Chondrocyte (in vitro differentiated cells): ENCODE data around the gene BBIP1. TPM values are rescaled to one million over a fixed set of nuclear protein-coding genes. Genes with fewer than 3 reads are reported as not detected.
"Not testable (repeated sequence)": the region's sequence is repeated elsewhere in the genome, so short reads cannot be mapped to it uniquely, and the experiment has no call there.

Source experiments
- DNase-seq: peaks from one replicate; pipeline ENCODE4 v3.0.0; 2021; ENCODE audit warnings: mixed read lengths, low spot score
- H3K27ac Mint-ChIP-seq: one replicate; pipeline ENCODE4 v1.8.0; 2021; ENCODE audit warnings: mild to moderate bottlenecking, moderate library complexity, mixed read lengths; ENCODE audit not compliant: unreplicated experiment
- H3K27me3 Mint-ChIP-seq: 2 replicates; pipeline ENCODE4 v1.8.0; 2021; ENCODE audit warnings: low read depth, mixed read lengths
- H3K36me3 Mint-ChIP-seq: 2 replicates; pipeline ENCODE4 v1.8.0; 2021; ENCODE audit warnings: low read depth, mixed read lengths
- H3K4me1 Mint-ChIP-seq: 2 replicates; pipeline ENCODE4 v1.8.0; 2021; ENCODE audit warnings: low read depth, mild to moderate bottlenecking, mixed read lengths
- H3K4me3 Mint-ChIP-seq: one replicate; pipeline ENCODE4 v1.8.0; 2021; ENCODE audit warnings: mild to moderate bottlenecking, moderate library complexity, mixed read lengths; ENCODE audit not compliant: unreplicated experiment
- H3K9me3 Mint-ChIP-seq: 2 replicates; pipeline ENCODE4 v1.8.0; 2021; ENCODE audit warnings: low read depth, mixed read lengths
- CTCF ChIP-seq: fragments of 200-600 bp; sonication (generic); IDR thresholded peaks from 2 replicates; pipeline ENCODE4 v1.5.0; 2021; ENCODE audit warnings: antibody characterized with exemption, mild to moderate bottlenecking, moderate library complexity
- total RNA-seq: library from RNA; stranded (reverse); gene quantifications from 3 replicates; pipeline ENCODE4 v1.2.1, GENCODE V29; 2021

The BBIP1 gene
- total RNA-seq, 1 donor from 2014 or later = 22.2 TPM

GRCh38 chr10:110916554-110917346 is 2.2 kb downstream of the BBIP1 start:
- DNase-seq = no peak
- H3K27me3 Mint-ChIP-seq = no peaks in the 10 kb centered on the region
- H3K4me3 Mint-ChIP-seq = peak overlapping the region; percentile 87
- H3K27ac Mint-ChIP-seq = peak overlapping the region; percentile 100
- no peak for TF ChIP-seq CTCF
- peaks cover 63% of the 10 kb centered on the region for H3K4me1 Mint-ChIP-seq
- H3K9me3 Mint-ChIP-seq = no peaks in the 10 kb centered on the region
- H3K36me3 Mint-ChIP-seq = no peaks in the 10 kb centered on the region

- peaks cover 68% of the 10 kb centered on the region for H3K4me1 Mint-ChIP-seq
- not testable (repeated sequence) for H3K27me3 Mint-ChIP-seq, H3K9me3 Mint-ChIP-seq, DNase-seq, H3K4me3 Mint-ChIP-seq, H3K36me3 Mint-ChIP-seq
- peak overlapping the region; percentile 100 for H3K27ac Mint-ChIP-seq
These were observed 3.4 kb downstream of the BBIP1 start for GRCh38 chr10:110915600-110915999.

- H3K4me1 Mint-ChIP-seq = peaks cover 74% of the 10 kb centered on the region
- H3K27ac Mint-ChIP-seq = peak overlapping the region; percentile 49
These were observed 3.9 kb downstream of the BBIP1 start for GRCh38 chr10:110915035-110915434.

GRCh38 chr10:110914431-110914830 is 4.5 kb downstream of the BBIP1 start:
- Mint-ChIP-seq H3K36me3 (peaks cover 2% of the 10 kb centered on the region), H3K9me3 (no peaks in the 10 kb centered on the region), H3K4me1 (peaks cover 76% of the 10 kb centered on the region), H3K27me3 (no peaks in the 10 kb centered on the region), H3K27ac (peak overlapping the region; percentile 7), H3K4me3 (no peak overlapping the region)
- TF ChIP-seq CTCF = no peak
- no peak for DNase-seq

More at GRCh38 chr10:110915035-110915434, 3.9 kb downstream of the BBIP1 start:
- Mint-ChIP-seq H3K27me3 (no peaks in the 10 kb centered on the region), H3K9me3 (no peaks in the 10 kb centered on the region), H3K36me3 (peaks cover 2% of the 10 kb centered on the region), H3K4me3 (no peak overlapping the region)
- DNase-seq = no peak
- no peak for TF ChIP-seq CTCF

- Mint-ChIP-seq H3K9me3 (no peaks in the 10 kb centered on the region), H3K27ac (peak overlapping the region; percentile 85), H3K36me3 (peaks cover 2% of the 10 kb centered on the region), H3K27me3 (no peaks in the 10 kb centered on the region), H3K4me1 (peaks cover 78% of the 10 kb centered on the region), H3K4me3 (no peak overlapping the region)
- no peak for DNase-seq
- no peak for TF ChIP-seq CTCF
These were observed 6.6 kb downstream of the BBIP1 start for GRCh38 chr10:110912374-110912773.

GRCh38 chr10:110910138-110910537 is 8.8 kb downstream of the BBIP1 start:
- no peak for DNase-seq
- no peak overlapping the region for H3K4me3 Mint-ChIP-seq
- no peaks in the 10 kb centered on the region for H3K9me3 Mint-ChIP-seq
- no peak for TF ChIP-seq CTCF
- no peaks in the 10 kb centered on the region for H3K27me3 Mint-ChIP-seq
- H3K4me1 Mint-ChIP-seq = peaks cover 62% of the 10 kb centered on the region
- H3K27ac Mint-ChIP-seq = peak overlapping the region; percentile 62
- peaks cover 2% of the 10 kb centered on the region for H3K36me3 Mint-ChIP-seq
